ENCODE data around the gene RCC1. TPM values are rescaled to one million over a fixed set of nuclear protein-coding genes. Genes with fewer than 3 reads are reported as not detected.

The RCC1 gene
- total RNA-seq, 2 experiments from 2014 or later: 8.5 to 9.9 TPM

GRCh38 chr1:28552758-28553663 lies 47.2 kb downstream of the RCC1 start, which contains the start of gene TRNAU1AP:
Gene TRNAU1AP (plus strand): TSS chr1:28553085. CDS start chr1:28553111, 26 bp downstream.
- H3K4me1 ChIP-seq (ENCODE audit: insufficient read depth, low read length): peaks cover 22% of the 10 kb centered on the region
- peaks cover 26% of the 10 kb centered on the region for H3K36me3 Mint-ChIP-seq (ENCODE audit: low read depth)
- H3K9me3 ChIP-seq (ENCODE audit: control insufficient read depth in 1 of 2, insufficient read depth in 1 of 2, low read length in 2 of 2): no peaks in the 10 kb centered on the region
- peak within 1 kb of the TSS; percentile 84 for H3K4me3 ChIP-seq (ENCODE audit: low read length)
- peaks cover 31% of the 10 kb centered on the region for H3K4me1 Mint-ChIP-seq (ENCODE audit: low read depth)
- ATAC-seq (ENCODE audit: poor library complexity) (peak; percentile 95), DNase-seq (peak; percentile 94 to 99 (median 96))
- peak within 1 kb of the TSS; percentile 66 to 68 for H3K27ac ChIP-seq (ENCODE audit: low read depth in 1 of 2, low read length in 2 of 2)
- ChIA-PET CTCF (interaction anchor here (1.5 to 3.4 kb wide), 4 partner anchors 29 to 184 kb away, joined by 3 to 19 read pairs (median 5); partner anchors contain the start of gene YTHDF2), POLR2A (interaction anchor here (1.0 to 5.3 kb wide), 12 partner anchors 12 to 629 kb away, joined by 3 to 138 read pairs (median 8); partner anchors contain the start of genes GMEB1, RCC1, RNU11 and SRSF4)
- peak within 1 kb of the TSS; percentile 99 for H3K4me3 Mint-ChIP-seq
- no peaks in the 10 kb centered on the region for H3K27me3 Mint-ChIP-seq
- no peaks in the 10 kb centered on the region for H3K9me3 Mint-ChIP-seq
- intact Hi-C loops (cut with DNase I, micrococcal nuclease): loop anchor here (1.0 to 10.0 kb wide), 8 partner anchors 28 to 1208 kb away; partner anchors contain the start of genes EYA3 (in 1 of the 2), RCC1 (in 1 of the 2) and SYTL1 (in 1 of the 2)
- no peaks in the 10 kb centered on the region for H3K27me3 ChIP-seq (ENCODE audit: control insufficient read depth in 1 of 2, insufficient read depth in 2 of 2, low read length in 2 of 2)
- peak within 1 kb of the TSS; percentile 99 for H3K27ac Mint-ChIP-seq
- peaks cover 10% of the 10 kb centered on the region for H3K36me3 ChIP-seq (ENCODE audit: insufficient read depth, low read length)
- TF ChIP-seq, protein P1, sequence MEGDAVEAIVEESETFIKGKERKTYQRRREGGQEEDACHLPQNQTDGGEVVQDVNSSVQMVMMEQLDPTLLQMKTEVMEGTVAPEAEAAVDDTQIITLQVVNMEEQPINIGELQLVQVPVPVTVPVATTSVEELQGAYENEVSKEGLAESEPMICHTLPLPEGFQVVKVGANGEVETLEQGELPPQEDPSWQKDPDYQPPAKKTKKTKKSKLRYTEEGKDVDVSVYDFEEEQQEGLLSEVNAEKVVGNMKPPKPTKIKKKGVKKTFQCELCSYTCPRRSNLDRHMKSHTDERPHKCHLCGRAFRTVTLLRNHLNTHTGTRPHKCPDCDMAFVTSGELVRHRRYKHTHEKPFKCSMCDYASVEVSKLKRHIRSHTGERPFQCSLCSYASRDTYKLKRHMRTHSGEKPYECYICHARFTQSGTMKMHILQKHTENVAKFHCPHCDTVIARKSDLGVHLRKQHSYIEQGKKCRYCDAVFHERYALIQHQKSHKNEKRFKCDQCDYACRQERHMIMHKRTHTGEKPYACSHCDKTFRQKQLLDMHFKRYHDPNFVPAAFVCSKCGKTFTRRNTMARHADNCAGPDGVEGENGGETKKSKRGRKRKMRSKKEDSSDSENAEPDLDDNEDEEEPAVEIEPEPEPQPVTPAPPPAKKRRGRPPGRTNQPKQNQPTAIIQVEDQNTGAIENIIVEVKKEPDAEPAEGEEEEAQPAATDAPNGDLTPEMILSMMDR (IDR thresholded peaks at IDR 0.05): no peak

DNA sequence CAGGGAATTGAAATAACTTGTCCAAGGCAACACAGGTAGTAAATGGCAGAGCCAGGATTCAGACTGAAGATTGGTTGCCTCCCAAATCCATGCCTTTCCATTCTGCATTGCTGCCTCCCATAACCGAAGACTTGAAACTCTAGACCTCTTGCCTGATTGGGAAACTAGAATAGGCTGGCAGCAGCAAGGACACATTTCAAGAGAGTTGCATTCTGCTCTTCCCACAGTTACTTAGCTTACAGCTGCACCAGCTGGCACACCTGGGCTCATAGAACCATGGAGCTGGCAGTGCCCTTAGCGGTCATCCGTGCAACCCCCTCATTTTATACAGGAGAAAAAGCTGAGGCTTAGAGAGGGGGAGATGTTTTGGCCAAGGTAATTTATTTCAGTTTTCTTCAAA lies 55.0 kb downstream of the RCC1 start:
- H3K4me1 Mint-ChIP-seq (ENCODE audit: low read depth): no peaks in the 10 kb centered on the region
- no peaks in the 10 kb centered on the region for H3K9me3 Mint-ChIP-seq
- H3K27me3 Mint-ChIP-seq: no peaks in the 10 kb centered on the region
- H3K9me3 ChIP-seq (ENCODE audit: control insufficient read depth in 1 of 2, insufficient read depth in 1 of 2, low read length in 2 of 2): no peaks in the 10 kb centered on the region
- H3K36me3 Mint-ChIP-seq (ENCODE audit: low read depth): peaks cover 65% of the 10 kb centered on the region
- TF ChIP-seq, protein P1 (IDR thresholded peaks at IDR 0.05): no peak
- DNase-seq (no peak), ATAC-seq (ENCODE audit: poor library complexity) (no peak)
- intact Hi-C loops (cut with DNase I, micrococcal nuclease): no loop called here
- POLR2A ChIA-PET: interaction anchor here (1.5 kb wide), 1 partner anchor 20 kb away, joined by 9 read pairs; no protein-coding TSS in a partner anchor
- no peak overlapping the region for H3K4me3 Mint-ChIP-seq
- H3K27me3 ChIP-seq (ENCODE audit: control insufficient read depth in 1 of 2, insufficient read depth in 2 of 2, low read length in 2 of 2): no peaks in the 10 kb centered on the region
- H3K36me3 ChIP-seq (ENCODE audit: insufficient read depth, low read length): peaks cover 67% of the 10 kb centered on the region
- no peak overlapping the region for H3K27ac Mint-ChIP-seq
- no peak overlapping the region for H3K27ac ChIP-seq (ENCODE audit: low read depth in 1 of 2, low read length in 2 of 2)
- no peaks in the 10 kb centered on the region for H3K4me1 ChIP-seq (ENCODE audit: insufficient read depth, low read length)
- CTCF ChIA-PET: no interaction called here
- H3K4me3 ChIP-seq (ENCODE audit: low read length): no peak overlapping the region

DNA sequence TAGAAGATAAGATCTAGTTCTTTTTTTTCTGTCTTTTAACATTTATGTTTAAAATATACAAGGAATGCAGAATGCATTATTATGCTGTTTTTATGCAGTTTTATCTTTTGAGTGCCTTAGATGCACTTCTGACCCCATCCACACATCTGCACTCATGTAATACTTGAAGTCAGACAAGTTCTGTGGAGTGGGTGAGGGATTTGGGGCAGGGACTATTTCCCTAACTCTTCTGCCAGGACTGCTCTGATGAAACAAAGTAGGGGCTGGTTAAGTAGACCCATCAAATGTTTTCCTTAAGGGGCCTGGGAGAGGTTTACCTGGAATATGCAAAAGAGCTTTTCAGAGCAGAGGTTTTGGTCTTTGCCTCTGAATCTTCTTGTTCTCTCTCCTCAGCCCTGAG lies 58.5 kb downstream of the RCC1 start:
- ChIA-PET POLR2A (interaction anchor here (1.6 kb wide), 1 partner anchor 11 kb away, joined by 4 read pairs; the partner anchor contains the start of gene TRNAU1AP), CTCF (interaction anchor here (2.2 kb wide), 1 partner anchor 17 kb away, joined by 6 read pairs; no protein-coding TSS in a partner anchor)
- Histone ChIP-seq H3K4me3 (ENCODE audit: low read length) (no peak overlapping the region), H3K4me1 (ENCODE audit: insufficient read depth, low read length) (no peaks in the 10 kb centered on the region), H3K36me3 (ENCODE audit: insufficient read depth, low read length) (peaks cover 78% of the 10 kb centered on the region), H3K27me3 (ENCODE audit: control insufficient read depth in 1 of 2, insufficient read depth in 2 of 2, low read length in 2 of 2) (no peaks in the 10 kb centered on the region), H3K27ac (ENCODE audit: low read depth in 1 of 2, low read length in 2 of 2) (no peak overlapping the region), H3K9me3 (ENCODE audit: control insufficient read depth in 1 of 2, insufficient read depth in 1 of 2, low read length in 2 of 2) (no peaks in the 10 kb centered on the region)
- no peaks in the 10 kb centered on the region for H3K4me1 Mint-ChIP-seq (ENCODE audit: low read depth)
- intact Hi-C loops (cut with DNase I, micrococcal nuclease): no loop called here
- H3K9me3 Mint-ChIP-seq: no peaks in the 10 kb centered on the region
- H3K4me3 Mint-ChIP-seq: no peak overlapping the region
- DNase-seq (no peak), ATAC-seq (ENCODE audit: poor library complexity) (no peak)
- TF ChIP-seq, protein P1 (IDR thresholded peaks at IDR 0.05): no peak
- no peak overlapping the region for H3K27ac Mint-ChIP-seq
- H3K27me3 Mint-ChIP-seq: no peaks in the 10 kb centered on the region
- H3K36me3 Mint-ChIP-seq (ENCODE audit: low read depth): peaks cover 75% of the 10 kb centered on the region

All from CD4-positive, alpha-beta T cell (primary cell).